H9 (cell line): ENCODE results near the gene SLX1B. TPM values are rescaled to one million over a fixed set of nuclear protein-coding genes. Genes with fewer than 3 reads are reported as not detected.
"Not testable (repeated sequence)": the region's sequence is repeated elsewhere in the genome, so short reads cannot be mapped to it uniquely, and the experiment has no call there.

Experiments used
- DNase-seq: peaks from one replicate; pipeline ENCODE4 v3.0.0-alpha.2; 2017
- H2AFZ ChIP-seq: one replicate; pipeline ENCODE4 v1.6.1; 2013; ENCODE audit warnings: mild to moderate bottlenecking, low read length, control low read depth, moderate library complexity
- H2AK5ac ChIP-seq: 2 replicates; pipeline ENCODE4 v1.6.1; 2013; ENCODE audit warnings: low read length, control low read depth, mixed read lengths; ENCODE audit not compliant: insufficient read length
- H2BK120ac ChIP-seq: one replicate; pipeline ENCODE4 v1.6.1; 2013; ENCODE audit warnings: low read depth, mild to moderate bottlenecking, low read length, control low read depth, inconsistent platforms; ENCODE audit not compliant: poor library complexity, severe bottlenecking
- H2BK12ac ChIP-seq: 2 replicates; pipeline ENCODE4 v1.6.1; 2013; ENCODE audit warnings: low read length, control low read depth, mixed read lengths, low read depth; ENCODE audit not compliant: insufficient read length
- H2BK15ac ChIP-seq: 2 replicates; pipeline ENCODE4 v1.6.1; 2013; ENCODE audit warnings: low read depth, low read length, control low read depth
- H2BK20ac ChIP-seq: one replicate; pipeline ENCODE4 v1.6.1; 2013; ENCODE audit warnings: low read depth, mild to moderate bottlenecking, low read length, control low read depth, inconsistent platforms; ENCODE audit not compliant: poor library complexity, severe bottlenecking
- H2BK5ac ChIP-seq: 2 replicates; pipeline ENCODE4 v1.6.1; 2013; ENCODE audit warnings: low read length, control low read depth, mixed read lengths; ENCODE audit not compliant: insufficient read length
- H3K14ac ChIP-seq: 2 replicates; pipeline ENCODE4 v1.6.1; 2013; ENCODE audit warnings: low read length, control low read depth; ENCODE audit not compliant: insufficient read depth
- H3K18ac ChIP-seq: 2 replicates; pipeline ENCODE4 v1.6.1; 2013; ENCODE audit warnings: low read depth, mild to moderate bottlenecking, mixed read lengths, low read length, control low read depth; ENCODE audit not compliant: insufficient read length
- H3K23ac ChIP-seq: 2 replicates; pipeline ENCODE4 v1.6.1; 2013; ENCODE audit warnings: low read length, control low read depth, mixed read lengths, low read depth; ENCODE audit not compliant: insufficient read length
- H3K23me2 ChIP-seq: 2 replicates; pipeline ENCODE4 v1.6.1; 2013; ENCODE audit warnings: low read depth, mild to moderate bottlenecking, mixed read lengths, low read length, control low read depth; ENCODE audit not compliant: insufficient read length, poor library complexity, severe bottlenecking
- H3K27ac ChIP-seq: 2 replicates; pipeline ENCODE4 v1.5.1; 2013; ENCODE audit warnings: low read length, control low read depth, mixed read lengths, low read depth; ENCODE audit not compliant: insufficient read length
- H3K27me3 ChIP-seq: 2 replicates; pipeline ENCODE4 v1.6.1; 2013; ENCODE audit warnings: low read length, control low read depth, inconsistent platforms; ENCODE audit not compliant: insufficient read depth
- H3K4ac ChIP-seq: 2 replicates; pipeline ENCODE4 v1.6.1; 2013; ENCODE audit warnings: low read depth, mild to moderate bottlenecking, control low read depth, inconsistent platforms, low read length, moderate library complexity
- H3K4me1 ChIP-seq: 2 replicates; pipeline ENCODE4 v1.6.1; 2013; ENCODE audit warnings: low read length, control low read depth, inconsistent platforms; ENCODE audit not compliant: insufficient read depth
- H3K4me2 ChIP-seq: 2 replicates; pipeline ENCODE4 v1.6.1; 2013; ENCODE audit warnings: low read length, control low read depth, mixed read lengths; ENCODE audit not compliant: insufficient read length, insufficient read depth
- H3K56ac ChIP-seq: 2 replicates; pipeline ENCODE4 v1.6.1; 2013; ENCODE audit warnings: low read depth, mild to moderate bottlenecking, mixed read lengths, low read length, control low read depth; ENCODE audit not compliant: insufficient read length
- H3K79me1 ChIP-seq: 2 replicates; pipeline ENCODE4 v1.6.1; 2013; ENCODE audit warnings: low read depth, mild to moderate bottlenecking, moderate library complexity, low read length, control low read depth, inconsistent platforms; ENCODE audit not compliant: insufficient read depth, poor library complexity, severe bottlenecking
- H3K79me2 ChIP-seq: 2 replicates; pipeline ENCODE4 v1.6.1; 2013; ENCODE audit warnings: low read length, control low read depth, inconsistent platforms; ENCODE audit not compliant: insufficient read depth
- H3K9ac ChIP-seq: 2 replicates; pipeline ENCODE4 v1.6.1; 2013; ENCODE audit warnings: low read length, control low read depth, mixed read lengths; ENCODE audit not compliant: insufficient read length; ENCODE audit errors: extremely low read depth
- H3K9me3 ChIP-seq: one replicate; pipeline ENCODE4 v1.6.1; 2013; ENCODE audit warnings: low read depth, low read length, inconsistent platforms; ENCODE audit not compliant: control insufficient read depth
- H3T11ph ChIP-seq: one replicate; pipeline ENCODE4 v1.6.1; 2013; ENCODE audit warnings: mild to moderate bottlenecking, low read length, control low read depth, inconsistent platforms
- H4K20me1 ChIP-seq: one replicate; pipeline ENCODE4 v1.6.1; 2013; ENCODE audit not compliant: control insufficient read depth, insufficient read length, insufficient read depth
- H4K5ac ChIP-seq: 2 replicates; pipeline ENCODE4 v1.6.1; 2013; ENCODE audit warnings: low read depth, mild to moderate bottlenecking, mixed read lengths, low read length, control low read depth; ENCODE audit not compliant: insufficient read length
- H4K8ac ChIP-seq: replicated peaks from 2 replicates; pipeline ENCODE4 v1.6.1; 2013; ENCODE audit warnings: low read length, control low read depth, mixed read lengths, low read depth; ENCODE audit not compliant: insufficient read length
- H4K91ac ChIP-seq: 2 replicates; pipeline ENCODE4 v1.6.1; 2013; ENCODE audit warnings: low read depth, mild to moderate bottlenecking, moderate library complexity, mixed read lengths, low read length, control low read depth; ENCODE audit not compliant: insufficient read length
- H3K27ac Mint-ChIP-seq, 3 experiments: 2 replicates in 2 of 3; 3 replicates in 1 of 3; pipeline ENCODE4 v1.8.0; 2020 to 2021; ENCODE audit warnings: mixed read lengths in 3 of 3, mild to moderate bottlenecking in 1 of 3, moderate library complexity in 1 of 3
- H3K27me3 Mint-ChIP-seq: 2 replicates; pipeline ENCODE4 v1.8.0; 2021; ENCODE audit warnings: low read depth, mild to moderate bottlenecking, moderate library complexity, mixed read lengths
- H3K36me3 Mint-ChIP-seq, 3 experiments: 2 replicates in 2 of 3; 3 replicates in 1 of 3; pipeline ENCODE4 v1.8.0; 2020 to 2021; ENCODE audit warnings: low read depth in 3 of 3, mixed read lengths in 3 of 3; ENCODE audit not compliant: insufficient read depth in 1 of 3
- H3K4me1 Mint-ChIP-seq, 2 experiments: 2 replicates each; pipeline ENCODE4 v1.8.0; 2020; ENCODE audit warnings: mixed read lengths in 2 of 2
- H3K4me3 Mint-ChIP-seq, 2 experiments: 2 replicates in 1 of 2; 3 replicates in 1 of 2; pipeline ENCODE4 v1.8.0; 2020 to 2021; ENCODE audit warnings: mild to moderate bottlenecking in 2 of 2, mixed read lengths in 2 of 2, moderate library complexity in 1 of 2
- H3K9me3 Mint-ChIP-seq, 2 experiments: 2 replicates in 1 of 2; 3 replicates in 1 of 2; pipeline ENCODE4 v1.8.0; 2020; ENCODE audit warnings: mild to moderate bottlenecking in 2 of 2, mixed read lengths in 2 of 2, moderate library complexity in 1 of 2
- WGBS: extraction: QIAGEN DNeasy Blood & Tissue Kit; methylation state at CpG from one replicate; pipeline ENCODE4 v1.1.7; 2013; ENCODE audit warnings: missing lambda C conversion rate, low lambda C conversion rate, mixed read lengths; ENCODE audit not compliant: insufficient read length; ENCODE audit errors: extremely low coverage; 5-methylcytosine and 5-hydroxymethylcytosine counted together
- total RNA-seq: library from RNA; stranded (reverse); gene quantifications from 2 replicates; pipeline ENCODE4 v1.2.1, GENCODE V29; 2021

The SLX1B gene
- total RNA-seq, 1 experiment from 2014 or later = 78.1 TPM

- H3K27me3 Mint-ChIP-seq, H3K23me2 ChIP-seq, H2BK5ac ChIP-seq, H2BK120ac ChIP-seq, H3K56ac ChIP-seq, H3K23ac ChIP-seq, H3K9me3 Mint-ChIP-seq, H4K91ac ChIP-seq, H3K27ac Mint-ChIP-seq, H2BK20ac ChIP-seq, H3K14ac ChIP-seq, H3K27ac ChIP-seq, H3K27me3 ChIP-seq, H3K4me2 ChIP-seq, H3K4me3 Mint-ChIP-seq, H3K36me3 Mint-ChIP-seq, H3K9ac ChIP-seq, H3K4me1 Mint-ChIP-seq, H3K79me1 ChIP-seq, H4K5ac ChIP-seq, H3K79me2 ChIP-seq, H3K18ac ChIP-seq, H3K4ac ChIP-seq, H4K8ac ChIP-seq, H3T11ph ChIP-seq, H3K9me3 ChIP-seq, H2AK5ac ChIP-seq, H2AFZ ChIP-seq, H2BK12ac ChIP-seq, H4K20me1 ChIP-seq, H3K4me1 ChIP-seq, H2BK15ac ChIP-seq, DNase-seq: not testable (repeated sequence)
- WGBS = no CpG with 5 or more reads among the region's 6 CpGs
Measured at GRCh38 chr16:29469660-29470059, 15.3 kb downstream of the SLX1B start.

GRCh38 chr16:29472065-29472464 is 17.7 kb downstream of the SLX1B start:
- not testable (repeated sequence) for H3T11ph ChIP-seq, H2BK15ac ChIP-seq, H3K27ac ChIP-seq, H4K20me1 ChIP-seq, H3K4me2 ChIP-seq, H2BK20ac ChIP-seq, H3K9me3 Mint-ChIP-seq, H3K27me3 ChIP-seq, H3K9ac ChIP-seq, H3K79me2 ChIP-seq, H4K5ac ChIP-seq, H2AFZ ChIP-seq, H3K23me2 ChIP-seq, H3K36me3 Mint-ChIP-seq, H4K91ac ChIP-seq, H2BK120ac ChIP-seq, H3K79me1 ChIP-seq, H3K27me3 Mint-ChIP-seq, H3K9me3 ChIP-seq, H3K4ac ChIP-seq, H2BK12ac ChIP-seq, H3K4me1 ChIP-seq, H2AK5ac ChIP-seq, H2BK5ac ChIP-seq, H3K18ac ChIP-seq, H3K23ac ChIP-seq, H4K8ac ChIP-seq, H3K56ac ChIP-seq, DNase-seq, H3K27ac Mint-ChIP-seq, H3K14ac ChIP-seq, H3K4me1 Mint-ChIP-seq, H3K4me3 Mint-ChIP-seq
- WGBS = no CpG with 5 or more reads among the region's 4 CpGs
